K562 (cell line): ENCODE measurements around the gene ZNF584. TPM values are rescaled to one million over a fixed set of nuclear protein-coding genes. Genes with fewer than 3 reads are reported as not detected.

Experiments used
- ARNT ChIP-seq, 2 experiments: fragments of 450-650 bp; IDR thresholded peaks; 2 replicates each; pipeline ENCODE4 v1.6.1; 2016; ENCODE audit warnings: mild to moderate bottlenecking in 1 of 2
- CEBPG ChIP-seq, 3 experiments: fragments of 200-800 bp in 1 of 3; sonication (Bioruptor generic) in 1 of 3; sonication (generic) in 1 of 3; formaldehyde crosslinking in 1 of 3; IDR thresholded peaks in 2 of 3; conservative IDR thresholded peaks in 1 of 3; 2 replicates each; pipeline versions ENCODE4 v1.6.1 to v1.8.0; 2016 to 2022; ENCODE audit warnings: missing compliant biosample characterization in 2 of 3, missing genetic modification characterization in 2 of 3, mild to moderate bottlenecking in 1 of 3, missing genetic modification reagents in 1 of 3
- HCFC1 ChIP-seq: IDR thresholded peaks from 2 replicates; pipeline ENCODE4 v1.6.1; 2012; ENCODE audit warnings: low read depth, low read length, improper control_type of control experiment
- HDAC6 ChIP-seq: IDR thresholded peaks from 2 replicates; pipeline ENCODE4 v1.6.1; 2012; ENCODE audit warnings: low read depth, mild to moderate bottlenecking, control low read depth, inconsistent platforms, low read length, moderate library complexity
- MCM2 ChIP-seq: fragments of 450-650 bp; IDR thresholded peaks from 2 replicates; pipeline ENCODE4 v1.6.1; 2017; ENCODE audit warnings: low read depth, mild to moderate bottlenecking
- RBM17 ChIP-seq: fragments of 200-400 bp; formaldehyde crosslinking; IDR thresholded peaks from 2 replicates; pipeline ENCODE4 v1.6.1; 2017; ENCODE audit warnings: low read depth, mild to moderate bottlenecking, low read length, borderline replicate concordance
- SIN3A ChIP-seq, 2 experiments: fragments of 150-350 bp in 1 of 2; IDR thresholded peaks; 2 replicates each; pipeline ENCODE4 v1.6.1; 2011 to 2016; ENCODE audit warnings: borderline replicate concordance in 2 of 2, low read depth in 2 of 2, low read length in 2 of 2, mild to moderate bottlenecking in 2 of 2, moderate library complexity in 2 of 2; ENCODE audit not compliant: control insufficient read depth in 1 of 2
- SIRT6 ChIP-seq: IDR thresholded peaks from one replicate; pipeline ENCODE4 v1.6.1; 2012; ENCODE audit warnings: low read depth, mild to moderate bottlenecking, control low read depth, inconsistent platforms, low read length, moderate library complexity
- SLC30A9 ChIP-seq: fragments of 250-450 bp; sonication (Bioruptor Pico); IDR thresholded peaks from 2 replicates; pipeline ENCODE4 v1.8.0; 2022; ENCODE audit warnings: mild to moderate bottlenecking, moderate library complexity
- STAG1 ChIP-seq: sonication (generic); formaldehyde crosslinking; IDR thresholded peaks from 2 replicates; pipeline ENCODE4 v1.5.0; 2020; ENCODE audit warnings: missing genetic modification reagents, borderline replicate concordance
- TFE3 ChIP-seq: fragments of 450-650 bp; formaldehyde crosslinking; IDR thresholded peaks from 2 replicates; pipeline ENCODE4 v1.4.0; 2020; ENCODE audit warnings: mild to moderate bottlenecking, mixed read lengths
- THRAP3 ChIP-seq: fragments of 450-650 bp; IDR thresholded peaks from 2 replicates; pipeline ENCODE4 v1.6.1; 2016; ENCODE audit warnings: mild to moderate bottlenecking, inconsistent platforms, borderline replicate concordance
- ZNF280B ChIP-seq: fragments of 250-450 bp; sonication (Bioruptor Pico); IDR thresholded peaks from 2 replicates; pipeline ENCODE4 v1.5.1; 2021; ENCODE audit warnings: mild to moderate bottlenecking
- ZNF699 ChIP-seq: fragments of 250-450 bp; sonication (Bioruptor Pico); IDR thresholded peaks from 2 replicates; pipeline ENCODE4 v1.8.0; 2021; ENCODE audit warnings: mild to moderate bottlenecking, moderate library complexity; ENCODE audit not compliant: insufficient replicate concordance
- polyA plus RNA-seq, 8 experiments: library from polyadenylated mRNA; depleted of rRNA in 4 of 8; stranded (reverse) in 5 of 8; unstranded in 3 of 8; fragments of >200 nt; fragmentation: Nextera tagmentation in 2 of 8; fragmentation: Illumina TruSeq in 1 of 8; extraction: Ambion mirVana in 2 of 8; extraction: Trizol in 1 of 8; gene quantifications; 2 replicates each; pipeline versions ENCODE4 v1.2.1 to v1.2.3, GENCODE V29; 2011 to 2014; ENCODE audit warnings: inconsistent platforms in 1 of 8, missing spikeins in 1 of 8
- total RNA-seq, 7 experiments: library from RNA; depleted of rRNA in 6 of 7; stranded (reverse); fragments of >200 nt in 6 of 7; fragmentation: Illumina TruSeq in 2 of 7; extraction: Trizol in 2 of 7; gene quantifications; 2 replicates each; pipeline versions ENCODE4 v1.2.1 to v1.2.3, GENCODE V29; 2011 to 2021; ENCODE audit warnings: low replicate concordance in 1 of 7
- TF ChIP-seq, protein P1 (sequence below), 2 experiments: fragments of 450-650 bp; IDR thresholded peaks; 2 replicates each; pipeline ENCODE4 v1.6.1; 2016; ENCODE audit warnings: mild to moderate bottlenecking in 2 of 2, borderline replicate concordance in 1 of 2, low read depth in 1 of 2, moderate library complexity in 1 of 2

ZNF584 gene
- total and polyA plus RNA-seq, 9 of the 15 experiments (the other 6 are each of a cell fraction or from before 2014, with no cell fraction given) = 5.8 to 43.4 (median 24.6) TPM

DNA sequence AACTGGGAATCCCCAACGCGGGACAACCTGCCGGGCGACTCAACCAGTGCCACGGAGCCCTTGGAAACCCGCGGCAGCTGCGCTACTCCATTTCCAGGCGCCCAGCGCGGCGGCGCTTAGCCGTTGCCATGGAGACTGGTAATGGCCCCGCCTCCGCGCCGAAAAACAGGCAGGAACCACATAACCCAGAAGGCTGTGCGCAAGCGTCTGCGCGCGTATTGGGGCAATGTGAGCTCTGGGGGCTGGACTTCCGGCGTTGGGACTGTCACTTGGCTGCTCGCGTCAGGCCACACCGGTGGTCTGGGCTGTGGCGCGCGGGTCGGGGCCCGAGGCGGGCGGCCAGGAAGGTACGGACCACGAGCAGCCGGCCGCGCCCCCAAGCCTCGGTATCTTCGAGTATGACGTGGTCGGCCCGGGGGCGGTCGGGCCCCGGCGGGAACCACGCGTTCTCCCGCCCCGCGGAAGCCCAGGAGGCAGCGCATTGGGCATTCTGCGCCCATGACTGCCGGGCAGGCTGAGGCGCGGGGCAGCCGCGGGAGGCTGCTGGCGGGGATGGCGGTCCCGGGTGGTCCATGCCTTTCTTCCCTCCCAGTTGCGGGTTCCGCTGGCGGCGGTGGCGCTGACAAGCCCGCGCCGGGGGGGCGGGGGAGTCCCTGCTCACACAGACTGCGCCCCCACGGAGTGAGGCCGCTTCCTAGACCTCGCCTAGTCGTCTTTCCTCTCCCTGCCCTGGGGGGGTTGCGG lies 43.1 kb downstream of the ZNF584 start, which contains the start of gene ZNF324B (continued):
- TF ChIP-seq CEBPG (CRISPR knock-in tag; IDR thresholded peaks at IDR 0.05) (no peak), CEBPG (tag; conservative IDR thresholded peaks at IDR 0.05 in 1 of 2, IDR thresholded peaks at IDR 0.05 in 1 of 2) (no peak), MCM2 (no peak), TFE3 (no peak), STAG1 (CRISPR knock-in tag) (no peak), HDAC6 (no peak), ARNT (IDR thresholded peaks at IDR 0.05) (no peak), THRAP3 (no peak), ZNF280B (CRISPR knock-in tag) (no peak), SIN3A (IDR thresholded peaks at IDR 0.05; ENCODE audit: borderline replicate concordance in 2 of 2, control insufficient read depth in 1 of 2, low read depth in 2 of 2, low read length in 2 of 2) (no peak; a peak in 1 of 4 replicates), HCFC1 (peak; percentile 97), SIRT6 (no peak), ZNF699 (CRISPR knock-in tag) (no peak), SLC30A9 (CRISPR knock-in tag) (no peak), RBM17 (no peak)
- TF ChIP-seq, protein P1, sequence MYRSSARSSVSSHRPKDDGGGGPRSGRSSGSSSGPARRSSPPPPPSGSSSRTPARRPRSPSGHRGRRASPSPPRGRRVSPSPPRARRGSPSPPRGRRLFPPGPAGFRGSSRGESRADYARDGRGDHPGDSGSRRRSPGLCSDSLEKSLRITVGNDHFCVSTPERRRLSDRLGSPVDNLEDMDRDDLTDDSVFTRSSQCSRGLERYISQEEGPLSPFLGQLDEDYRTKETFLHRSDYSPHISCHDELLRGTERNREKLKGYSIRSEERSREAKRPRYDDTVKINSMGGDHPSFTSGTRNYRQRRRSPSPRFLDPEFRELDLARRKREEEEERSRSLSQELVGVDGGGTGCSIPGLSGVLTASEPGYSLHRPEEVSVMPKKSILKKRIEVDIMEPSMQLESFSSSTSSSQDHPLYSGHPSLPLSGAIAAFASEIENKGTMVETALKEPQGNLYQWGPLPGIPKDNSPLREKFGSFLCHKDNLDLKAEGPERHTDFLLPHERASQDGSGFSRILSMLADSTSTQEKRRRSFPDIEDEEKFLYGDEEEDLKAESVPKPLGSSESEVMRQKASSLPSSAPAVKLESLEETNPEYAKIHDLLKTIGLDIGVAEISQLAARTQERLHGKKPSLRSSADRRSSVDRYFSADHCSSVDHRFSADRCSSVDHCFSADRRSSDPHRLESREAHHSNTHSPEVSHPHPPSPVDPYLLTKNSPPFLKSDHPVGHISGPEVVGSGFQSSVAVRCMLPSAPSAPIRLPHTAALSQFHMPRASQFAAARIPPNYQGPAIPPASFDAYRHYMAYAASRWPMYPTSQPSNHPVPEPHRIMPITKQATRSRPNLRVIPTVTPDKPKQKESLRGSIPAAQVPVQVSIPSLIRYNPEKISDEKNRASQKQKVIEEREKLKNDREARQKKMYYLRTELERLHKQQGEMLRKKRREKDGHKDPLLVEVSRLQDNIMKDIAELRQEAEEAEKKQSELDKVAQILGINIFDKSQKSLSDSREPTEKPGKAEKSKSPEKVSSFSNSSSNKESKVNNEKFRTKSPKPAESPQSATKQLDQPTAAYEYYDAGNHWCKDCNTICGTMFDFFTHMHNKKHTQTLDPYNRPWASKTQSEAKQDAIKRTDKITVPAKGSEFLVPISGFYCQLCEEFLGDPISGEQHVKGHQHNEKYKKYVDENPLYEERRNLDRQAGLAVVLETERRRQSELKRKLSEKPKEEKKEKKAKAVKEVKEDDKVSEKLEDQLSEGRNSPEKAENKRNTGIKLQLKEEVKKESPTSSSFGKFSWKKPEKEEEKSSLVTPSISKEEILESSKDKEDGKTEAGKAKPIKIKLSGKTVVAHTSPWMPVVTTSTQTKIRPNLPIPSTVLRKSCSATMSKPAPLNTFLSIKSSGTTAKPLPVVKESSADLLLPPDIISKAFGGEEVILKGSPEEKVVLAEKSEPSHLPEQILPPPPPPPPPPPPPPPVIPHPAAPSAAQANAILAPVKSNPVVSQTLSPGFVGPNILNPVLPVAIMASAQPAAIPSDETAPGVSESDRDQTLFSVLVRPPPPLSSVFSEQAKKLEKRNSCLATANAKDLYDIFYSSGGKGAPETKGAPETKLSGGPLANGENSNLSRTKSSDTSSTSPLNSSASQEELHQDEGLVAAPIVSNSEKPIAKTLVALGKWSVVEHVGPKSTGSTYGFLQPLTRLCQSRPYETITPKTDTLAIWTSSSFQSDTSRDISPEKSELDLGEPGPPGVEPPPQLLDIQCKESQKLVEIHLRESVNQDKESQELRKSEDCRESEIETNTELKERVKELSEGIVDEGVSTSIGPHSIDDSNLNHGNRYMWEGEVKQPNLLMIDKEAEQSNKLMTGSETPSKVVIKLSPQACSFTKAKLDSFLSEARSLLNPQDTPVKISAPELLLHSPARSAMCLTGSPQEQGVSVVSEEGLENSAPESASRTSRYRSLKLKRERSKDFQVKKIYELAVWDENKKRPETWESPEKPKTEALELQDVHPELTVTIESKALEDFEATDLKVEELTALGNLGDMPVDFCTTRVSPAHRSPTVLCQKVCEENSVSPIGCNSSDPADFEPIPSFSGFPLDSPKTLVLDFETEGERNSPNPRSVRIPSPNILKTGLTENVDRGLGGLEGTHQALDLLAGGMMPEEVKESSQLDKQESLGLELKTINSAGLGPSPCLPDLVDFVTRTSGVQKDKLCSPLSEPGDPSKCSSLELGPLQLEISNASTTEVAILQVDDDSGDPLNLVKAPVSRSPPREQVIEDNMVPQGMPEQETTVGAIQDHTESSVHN (IDR thresholded peaks at IDR 0.05; ENCODE audit: borderline replicate concordance in 1 of 2, low read depth in 1 of 2) = no peak
